HG03025 (cell line): ENCODE data around the gene IL3.

Experiments
- ATAC-seq: cut with Tn5 transposase; IDR thresholded peaks from one replicate; pipeline ENCODE4 v1.9.1; 2021; ENCODE audit warnings: mild to moderate bottlenecking, moderate library complexity; ENCODE audit not compliant: unreplicated experiment, low FRiP score

Gene IL3

GRCh38 chr5:132025403-132025971, 35.0 kb upstream of the IL3 start:
- ATAC-seq: no peak

- ATAC-seq: no peak
These were observed 33.9 kb upstream of the IL3 start for GRCh38 chr5:132026516-132027008.

- ATAC-seq: peak; percentile 50
These were observed 33.4 kb upstream of the IL3 start for GRCh38 chr5:132027027-132027426.

GRCh38 chr5:132029609-132030330, 30.7 kb upstream of the IL3 start:
- no peak for ATAC-seq

GRCh38 chr5:132030610-132031009, 29.8 kb upstream of the IL3 start:
- ATAC-seq: no peak

DNA sequence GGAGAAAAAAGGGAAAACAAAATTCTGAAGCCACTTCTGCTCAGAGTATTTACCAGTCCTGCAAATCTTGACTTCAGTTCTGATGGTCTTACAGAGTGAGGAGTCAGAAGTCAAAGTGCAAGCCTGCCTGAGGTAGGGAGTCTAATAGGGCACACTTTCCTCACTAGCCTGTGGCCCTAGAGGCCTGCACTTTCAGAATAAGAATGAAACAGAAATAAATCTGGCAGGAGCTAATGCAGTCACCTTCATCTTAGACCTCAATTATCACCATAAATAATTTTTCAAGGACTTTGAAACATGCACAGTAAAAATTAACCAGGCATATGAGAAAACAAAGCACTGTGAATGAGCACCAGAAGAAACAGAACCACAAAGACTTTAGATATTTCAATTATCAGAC, 28.3 kb upstream of the IL3 start:
- ATAC-seq: no peak

- no peak for ATAC-seq
These were observed 27.3 kb upstream of the IL3 start for GRCh38 chr5:132033122-132033521.

DNA sequence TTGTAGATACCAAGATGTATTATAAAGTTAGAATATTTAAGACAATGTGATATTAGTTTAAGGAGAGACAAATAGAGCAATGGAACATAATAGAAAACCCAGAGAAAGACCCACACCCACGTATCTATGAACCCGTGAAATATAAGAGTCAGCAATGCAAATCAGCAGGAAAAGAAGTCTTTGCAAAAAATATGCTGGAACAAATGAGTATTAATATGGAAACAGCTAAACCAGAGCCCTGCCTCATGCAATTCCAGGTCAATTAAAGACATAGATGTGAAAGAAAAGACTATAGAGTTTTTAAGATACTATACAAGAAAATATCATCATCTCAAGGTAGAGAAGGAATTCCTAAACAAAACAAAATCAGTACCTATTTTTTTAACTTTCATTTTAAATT, 23.1 kb upstream of the IL3 start:
- no peak for ATAC-seq

GRCh38 chr5:132044207-132044606, 16.2 kb upstream of the IL3 start:
- no peak for ATAC-seq

- ATAC-seq: no peak
These were observed 13.6 kb upstream of the IL3 start for GRCh38 chr5:132046880-132047299.

DNA sequence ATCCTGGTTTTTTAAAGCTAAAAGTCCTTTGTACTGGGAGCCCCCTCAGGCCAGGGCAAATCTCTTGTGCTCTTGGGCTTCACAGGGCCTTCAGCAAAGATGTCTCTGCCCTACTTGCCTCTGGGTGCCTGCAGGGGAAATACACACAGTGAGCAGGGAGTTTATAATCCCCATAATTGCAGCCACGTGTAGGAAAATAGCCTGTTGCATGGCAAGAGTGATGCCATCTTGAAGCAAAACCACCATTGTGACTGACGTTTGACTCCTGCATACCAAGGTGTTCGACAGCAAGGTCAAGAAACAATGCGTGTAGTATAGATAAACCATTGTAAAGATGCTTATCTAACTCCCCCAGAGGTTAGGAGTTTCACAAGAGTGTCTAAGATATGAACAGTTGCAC, 11.4 kb upstream of the IL3 start:
- ATAC-seq: no peak

DNA sequence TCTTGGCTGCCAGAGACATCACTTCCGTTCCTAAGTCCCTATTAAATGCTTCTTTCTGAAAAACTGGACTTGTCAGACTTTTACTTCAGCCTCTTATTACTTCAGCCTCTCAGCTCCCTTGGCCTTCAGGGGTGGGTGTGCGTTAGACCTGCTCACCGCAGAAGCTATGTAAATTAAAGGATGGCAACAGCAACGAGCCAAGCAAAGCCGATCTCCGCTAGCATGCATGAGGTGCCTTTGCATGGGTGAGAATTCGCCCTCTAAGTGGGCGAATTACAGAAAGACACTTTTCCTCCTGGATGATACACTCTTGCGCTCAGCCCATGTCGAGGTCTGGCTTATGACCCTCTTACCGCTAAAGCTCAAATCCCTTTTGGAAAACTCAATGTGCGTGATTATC, 10.9 kb upstream of the IL3 start:
- ATAC-seq: no peak

DNA sequence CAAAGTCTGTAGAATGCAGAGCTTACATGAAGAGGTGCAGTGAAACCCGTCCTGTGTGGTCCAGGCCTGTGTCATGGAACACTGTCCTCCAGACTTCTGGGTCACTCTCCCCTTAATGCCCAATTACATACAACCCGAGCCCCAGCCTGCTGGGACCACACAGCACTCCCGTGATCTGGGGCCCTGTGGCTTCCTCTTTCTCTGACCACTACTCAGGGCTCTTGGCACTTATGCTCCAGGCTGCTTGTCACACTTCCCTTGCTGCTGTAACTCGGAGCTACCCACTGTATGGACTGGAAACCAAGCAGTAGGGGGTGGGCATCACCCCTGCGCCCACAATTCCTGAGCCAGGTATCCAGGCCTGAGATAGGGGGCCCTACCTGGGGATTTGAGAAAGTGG, 10.3 kb upstream of the IL3 start:
- no peak for ATAC-seq

DNA sequence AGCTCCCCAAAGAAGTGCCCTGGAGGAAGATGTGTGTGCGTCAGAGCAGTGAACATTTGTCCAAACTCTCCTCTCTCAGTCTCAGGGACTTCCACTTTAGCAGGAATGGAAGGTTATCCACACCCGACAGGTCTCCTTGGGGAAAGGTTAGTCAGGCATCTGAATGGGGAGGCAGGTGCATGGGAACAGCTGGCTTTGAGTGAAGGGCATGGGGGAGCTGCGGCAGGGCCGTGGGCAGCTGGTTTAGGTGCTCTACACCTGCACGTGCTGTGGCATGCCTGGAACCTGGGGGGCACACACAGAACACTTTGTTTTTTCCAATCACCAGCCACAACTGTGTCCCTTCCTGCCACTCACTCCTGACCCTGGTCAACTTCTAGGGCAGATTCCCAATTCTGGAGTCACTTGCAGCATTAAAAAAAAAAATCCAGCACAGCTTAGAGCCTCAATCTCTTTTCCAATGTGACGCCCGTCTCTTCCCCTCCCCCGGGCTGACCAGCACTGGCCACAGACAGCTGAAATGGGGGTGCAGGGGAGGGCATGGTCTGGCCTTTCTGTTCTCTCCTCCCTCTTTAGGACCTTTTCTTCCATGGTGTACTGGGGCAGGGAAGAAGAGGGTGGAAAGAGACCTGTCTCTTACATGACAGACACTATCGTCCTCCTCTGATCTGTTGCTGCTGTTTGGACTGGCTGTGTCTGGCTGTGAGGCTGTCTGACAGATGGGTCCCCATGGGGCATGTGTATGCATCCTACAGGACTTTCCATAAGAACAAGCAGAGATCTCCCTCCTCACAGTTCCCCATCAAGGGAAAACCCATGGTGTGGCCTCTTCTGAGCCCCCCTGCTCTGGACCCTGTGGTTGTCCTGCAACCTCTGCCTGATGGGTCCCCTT, 9.5 kb upstream of the IL3 start:
- no peak for ATAC-seq

- ATAC-seq: no peak
These were observed 7.9 kb upstream of the IL3 start for GRCh38 chr5:132052520-132052919.

- no peak for ATAC-seq
These were observed 7.0 kb upstream of the IL3 start for GRCh38 chr5:132053483-132053882.

- no peak for ATAC-seq
These were observed 6.3 kb upstream of the IL3 start for GRCh38 chr5:132054031-132054696.

- ATAC-seq: no peak
These were observed 5.6 kb upstream of the IL3 start for GRCh38 chr5:132054697-132055440.

GRCh38 chr5:132055441-132055807, 5.0 kb upstream of the IL3 start:
- ATAC-seq: no peak
